ENCODE results near the gene KHDC4. TPM values are rescaled to one million over a fixed set of nuclear protein-coding genes. Genes with fewer than 3 reads are reported as not detected.
"Not testable (repeated sequence)": the region's sequence is repeated elsewhere in the genome, so short reads cannot be mapped to it uniquely, and the experiment has no call there.

The KHDC4 gene
- total RNA-seq, 1 experiment from 2014 or later: 57.7 TPM

GRCh38 chr1:155931332-155932038 lies 2.7 kb downstream of the KHDC4 start:
- Histone ChIP-seq H2AK5ac (ENCODE audit: insufficient read length, low read length) (no peak overlapping the region), H2AFZ (ENCODE audit: low read length) (no peak overlapping the region), H4K91ac (ENCODE audit: insufficient read length, low read depth, low read length) (no peak overlapping the region), H3K27ac (ENCODE audit: insufficient read length, low read depth, low read length) (no peak overlapping the region), H2BK15ac (ENCODE audit: low read depth, low read length) (no peak overlapping the region), H3K79me2 (ENCODE audit: insufficient read depth, low read length) (peaks cover 19% of the 10 kb centered on the region; the same call in 1 of the 2 replicates), H3K4me1 (ENCODE audit: insufficient read depth, low read length) (no peaks in the 10 kb centered on the region; the same call in 1 of the 2 replicates), H3K4ac (ENCODE audit: low read depth, low read length) (no peak overlapping the region), H3K18ac (ENCODE audit: insufficient read length, low read depth, low read length) (no peak overlapping the region), H4K8ac (replicated peaks; ENCODE audit: insufficient read length, low read depth, low read length) (no peak overlapping the region), H3K56ac (ENCODE audit: insufficient read length, low read depth, low read length) (no peak overlapping the region), H3K23ac (ENCODE audit: insufficient read length, low read depth, low read length) (no peak overlapping the region), H3K9me3 (ENCODE audit: control insufficient read depth, low read depth, low read length) (no peaks in the 10 kb centered on the region), H2BK5ac (ENCODE audit: insufficient read length, low read length) (no peak overlapping the region), H3K4me2 (ENCODE audit: insufficient read depth, insufficient read length, low read length) (peak overlapping the region; percentile 37), H3K14ac (ENCODE audit: insufficient read depth, low read length) (no peak overlapping the region), H3T11ph (ENCODE audit: low read length) (no peak overlapping the region), H3K79me1 (ENCODE audit: insufficient read depth, low read depth, low read length, poor library complexity, severe bottlenecking) (peaks cover 9% of the 10 kb centered on the region), H3K23me2 (ENCODE audit: insufficient read length, low read depth, low read length, poor library complexity, severe bottlenecking) (peaks cover 6% of the 10 kb centered on the region), H3K27me3 (ENCODE audit: insufficient read depth, low read length) (no peaks in the 10 kb centered on the region), H3K9ac (ENCODE audit: extremely low read depth, insufficient read length, low read length) (no peak overlapping the region), H2BK12ac (ENCODE audit: insufficient read length, low read depth, low read length) (no peak overlapping the region), H4K5ac (ENCODE audit: insufficient read length, low read depth, low read length) (no peak overlapping the region), H4K20me1 (ENCODE audit: control insufficient read depth, insufficient read depth, insufficient read length) (no peaks in the 10 kb centered on the region), H2BK20ac (ENCODE audit: low read depth, low read length, poor library complexity, severe bottlenecking) (no peak overlapping the region), H2BK120ac (ENCODE audit: low read depth, low read length, poor library complexity, severe bottlenecking) (no peak overlapping the region)
- Mint-ChIP-seq H3K27ac (peak overlapping the region in 1 of 3 experiments; percentile 88; a peak in 3 of 7 replicates), H3K9me3 (no peaks in the 10 kb centered on the region), H3K27me3 (ENCODE audit: low read depth) (no peaks in the 10 kb centered on the region), H3K4me3 (peak overlapping the region; percentile 42 to 50; a peak in 3 of 5 replicates), H3K4me1 (peaks cover 17 to 21% of the 10 kb centered on the region in 2 experiments), H3K36me3 (ENCODE audit: insufficient read depth in 1 of 3, low read depth in 3 of 3) (peaks cover 41 to 54% (median 46%) of the 10 kb centered on the region in 3 experiments)
- DNase-seq: no peak
- TF ChIP-seq, protein P1, sequence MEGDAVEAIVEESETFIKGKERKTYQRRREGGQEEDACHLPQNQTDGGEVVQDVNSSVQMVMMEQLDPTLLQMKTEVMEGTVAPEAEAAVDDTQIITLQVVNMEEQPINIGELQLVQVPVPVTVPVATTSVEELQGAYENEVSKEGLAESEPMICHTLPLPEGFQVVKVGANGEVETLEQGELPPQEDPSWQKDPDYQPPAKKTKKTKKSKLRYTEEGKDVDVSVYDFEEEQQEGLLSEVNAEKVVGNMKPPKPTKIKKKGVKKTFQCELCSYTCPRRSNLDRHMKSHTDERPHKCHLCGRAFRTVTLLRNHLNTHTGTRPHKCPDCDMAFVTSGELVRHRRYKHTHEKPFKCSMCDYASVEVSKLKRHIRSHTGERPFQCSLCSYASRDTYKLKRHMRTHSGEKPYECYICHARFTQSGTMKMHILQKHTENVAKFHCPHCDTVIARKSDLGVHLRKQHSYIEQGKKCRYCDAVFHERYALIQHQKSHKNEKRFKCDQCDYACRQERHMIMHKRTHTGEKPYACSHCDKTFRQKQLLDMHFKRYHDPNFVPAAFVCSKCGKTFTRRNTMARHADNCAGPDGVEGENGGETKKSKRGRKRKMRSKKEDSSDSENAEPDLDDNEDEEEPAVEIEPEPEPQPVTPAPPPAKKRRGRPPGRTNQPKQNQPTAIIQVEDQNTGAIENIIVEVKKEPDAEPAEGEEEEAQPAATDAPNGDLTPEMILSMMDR (conservative IDR thresholded peaks at IDR 0.05): no peak
- no CpG with 5 or more reads among the region's 7 CpGs for WGBS (ENCODE audit: extremely low coverage, insufficient read length, low lambda C conversion rate)

DNA sequence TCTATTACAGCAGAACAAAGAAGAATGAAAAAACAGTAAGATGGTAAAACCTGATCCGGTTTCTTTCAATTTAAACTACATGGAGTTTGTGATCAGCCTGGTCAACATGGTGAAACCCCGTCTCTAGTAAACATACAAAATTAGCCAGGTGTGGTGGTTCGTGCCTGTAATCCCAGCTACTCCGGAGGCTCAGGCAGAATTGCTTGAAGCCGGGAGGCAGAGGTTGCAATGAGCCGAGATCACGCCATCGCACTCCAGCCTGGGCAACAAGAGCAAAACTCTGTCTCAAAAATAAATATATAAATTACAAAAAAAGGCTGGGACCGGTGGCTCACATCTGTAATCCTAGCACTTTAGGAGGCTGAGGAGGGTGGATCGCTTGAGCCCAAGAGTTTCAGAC lies 3.5 kb downstream of the KHDC4 start:
- not testable (repeated sequence) for H3K18ac ChIP-seq (ENCODE audit: insufficient read length, low read depth, low read length); H4K91ac ChIP-seq (ENCODE audit: insufficient read length, low read depth, low read length); H3K9me3 Mint-ChIP-seq; H2AK5ac ChIP-seq (ENCODE audit: insufficient read length, low read length); H3K56ac ChIP-seq (ENCODE audit: insufficient read length, low read depth, low read length); H3K27me3 Mint-ChIP-seq (ENCODE audit: low read depth); H3K4ac ChIP-seq (ENCODE audit: low read depth, low read length); H3K14ac ChIP-seq (ENCODE audit: insufficient read depth, low read length); H3K9me3 ChIP-seq (ENCODE audit: control insufficient read depth, low read depth, low read length); H3K4me2 ChIP-seq (ENCODE audit: insufficient read depth, insufficient read length, low read length); DNase-seq; H3K79me1 ChIP-seq (ENCODE audit: insufficient read depth, low read depth, low read length, poor library complexity, severe bottlenecking); H2BK20ac ChIP-seq (ENCODE audit: low read depth, low read length, poor library complexity, severe bottlenecking); H4K20me1 ChIP-seq (ENCODE audit: control insufficient read depth, insufficient read depth, insufficient read length); H3K23me2 ChIP-seq (ENCODE audit: insufficient read length, low read depth, low read length, poor library complexity, severe bottlenecking); H3K4me1 ChIP-seq (ENCODE audit: insufficient read depth, low read length); H2BK5ac ChIP-seq (ENCODE audit: insufficient read length, low read length); H3K9ac ChIP-seq (ENCODE audit: extremely low read depth, insufficient read length, low read length); H4K8ac ChIP-seq (replicated peaks; ENCODE audit: insufficient read length, low read depth, low read length); H3K23ac ChIP-seq (ENCODE audit: insufficient read length, low read depth, low read length); H2BK12ac ChIP-seq (ENCODE audit: insufficient read length, low read depth, low read length); H2AFZ ChIP-seq (ENCODE audit: low read length); H3T11ph ChIP-seq (ENCODE audit: low read length); H4K5ac ChIP-seq (ENCODE audit: insufficient read length, low read depth, low read length); H2BK15ac ChIP-seq (ENCODE audit: low read depth, low read length); H3K27me3 ChIP-seq (ENCODE audit: insufficient read depth, low read length); H3K27ac ChIP-seq (ENCODE audit: insufficient read length, low read depth, low read length); H2BK120ac ChIP-seq (ENCODE audit: low read depth, low read length, poor library complexity, severe bottlenecking)
- peaks cover 17 to 21% of the 10 kb centered on the region in 2 experiments for H3K4me1 Mint-ChIP-seq
- peak overlapping the region in 1 of 3 experiments; percentile 27; a peak in 3 of 7 replicates for H3K27ac Mint-ChIP-seq
- H3K36me3 Mint-ChIP-seq (ENCODE audit: insufficient read depth in 1 of 3, low read depth in 3 of 3): peaks cover 46 to 62% (median 54%) of the 10 kb centered on the region in 3 experiments
- peaks cover 19% of the 10 kb centered on the region; the same call in 1 of the 2 replicates for H3K79me2 ChIP-seq (ENCODE audit: insufficient read depth, low read length)
- peak overlapping the region in 1 of 2 experiments; percentile 50; a peak in 3 of 5 replicates for H3K4me3 Mint-ChIP-seq
- WGBS (ENCODE audit: extremely low coverage, insufficient read length, low lambda C conversion rate): no CpG with 5 or more reads among the region's 10 CpGs

All from H9 (cell line).